ENCODE results near the gene LGALS9.
"Not testable (repeated sequence)": the region's sequence is repeated elsewhere in the genome, so short reads cannot be mapped to it uniquely, and the experiment has no call there.

LGALS9 gene

GRCh38 chr17:27629260-27629659, 1.7 kb upstream of the LGALS9 start:
- DNase-seq (ENCODE audit: low read depth, low spot score) = not testable (repeated sequence)

DNA sequence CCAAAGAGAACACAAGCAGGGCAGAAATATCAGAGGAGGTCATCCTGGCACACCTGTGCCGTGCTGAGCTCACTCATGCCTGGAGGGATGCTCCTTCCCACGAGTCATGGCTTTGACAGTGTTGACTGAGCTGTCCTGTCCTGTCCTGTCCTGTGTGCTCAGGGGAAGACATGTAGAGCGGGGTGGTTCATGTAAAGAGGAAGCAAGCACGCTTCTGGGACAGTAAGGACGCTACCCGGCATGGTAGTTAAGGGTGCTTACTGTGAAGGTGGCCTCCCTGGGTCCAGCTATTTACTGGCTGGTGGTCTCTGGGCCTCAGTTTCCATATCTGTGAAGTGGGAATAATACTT, 398 bp downstream of the LGALS9 start:
- no peak for DNase-seq (ENCODE audit: low read depth, low spot score)

GRCh38 chr17:27631897-27632725, 1.1 kb downstream of the LGALS9 start:
- DNase-seq (ENCODE audit: low read depth, low spot score) = no peak

DNA sequence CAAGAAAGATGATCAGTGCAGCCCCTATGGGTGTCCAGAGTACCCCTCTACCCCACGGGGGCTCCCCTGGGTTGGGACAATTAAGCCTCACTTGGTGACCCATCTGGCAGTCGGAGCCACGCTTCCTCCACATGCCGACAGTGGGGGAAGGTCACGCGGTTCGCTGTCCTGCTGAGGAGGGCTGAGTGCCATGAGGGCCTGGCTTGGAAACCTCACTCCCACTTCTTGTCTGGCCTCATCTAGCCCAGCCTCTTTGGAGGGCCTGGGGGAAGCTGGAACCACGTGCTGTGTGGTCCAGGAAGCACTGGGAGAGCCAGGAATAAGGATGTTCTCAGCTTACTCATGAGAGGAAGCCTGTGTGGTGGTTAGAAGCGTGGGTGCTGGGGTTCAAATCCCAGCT, 1.8 kb downstream of the LGALS9 start:
- peak; percentile 38 for DNase-seq (ENCODE audit: low read depth, low spot score)

DNA sequence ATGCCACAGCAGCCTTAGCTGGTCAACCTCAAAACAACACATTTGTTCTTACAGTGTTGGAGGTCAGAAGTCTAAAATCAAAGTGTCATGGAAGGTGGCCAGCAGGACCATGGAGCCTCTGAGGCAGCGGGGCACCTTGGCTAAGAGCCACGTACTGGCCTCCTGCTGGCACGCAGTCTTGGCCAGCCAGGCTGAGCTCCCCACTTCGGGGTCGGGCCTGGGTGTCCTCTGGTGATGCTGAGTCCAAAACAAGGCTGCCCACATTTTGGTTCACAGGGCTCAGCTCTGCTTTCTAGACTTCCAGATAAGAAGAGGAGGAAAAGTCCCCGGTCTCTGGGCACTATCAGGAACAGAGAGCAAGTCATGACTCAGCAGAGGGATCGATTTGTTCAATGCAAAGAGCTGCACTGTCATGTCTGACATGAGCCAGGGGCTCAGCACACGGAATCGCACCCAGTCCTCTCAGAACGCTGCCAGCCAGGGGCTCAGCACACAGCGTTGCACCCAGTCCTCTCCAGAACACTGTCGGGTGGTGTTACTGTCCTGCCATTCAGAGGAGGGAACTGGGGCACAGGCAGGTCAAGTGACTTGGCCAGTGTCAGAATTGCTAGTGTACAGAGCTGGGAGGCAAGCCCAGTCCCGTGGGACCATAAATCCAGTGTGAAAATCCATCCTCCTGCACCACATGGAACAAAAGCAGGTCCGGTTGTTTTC, 2.5 kb downstream of the LGALS9 start:
- DNase-seq (ENCODE audit: low read depth, low spot score) = no peak

- no peak for DNase-seq (ENCODE audit: low read depth, low spot score)
These were observed 3.0 kb downstream of the LGALS9 start for GRCh38 chr17:27634026-27634335.

DNA sequence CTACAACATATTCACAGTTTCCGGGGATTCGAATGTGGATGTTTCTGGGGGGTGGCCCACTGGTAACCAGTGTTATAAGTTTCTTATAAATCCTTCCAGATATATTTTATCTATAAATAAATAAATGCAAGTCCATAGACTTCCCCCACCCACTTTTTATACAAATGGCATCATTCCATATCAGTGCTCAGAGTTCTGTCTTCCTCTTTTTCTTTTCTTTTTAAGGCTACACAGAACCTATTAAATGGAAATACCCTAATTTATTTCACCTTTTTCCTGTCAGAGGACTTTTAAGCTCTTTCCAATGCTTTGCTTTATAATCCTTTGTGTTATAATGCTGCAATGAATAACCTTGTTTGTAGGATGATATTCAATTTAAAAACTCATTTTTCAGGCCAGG, 3.8 kb downstream of the LGALS9 start:
- DNase-seq (ENCODE audit: low read depth, low spot score) = no peak

DNA sequence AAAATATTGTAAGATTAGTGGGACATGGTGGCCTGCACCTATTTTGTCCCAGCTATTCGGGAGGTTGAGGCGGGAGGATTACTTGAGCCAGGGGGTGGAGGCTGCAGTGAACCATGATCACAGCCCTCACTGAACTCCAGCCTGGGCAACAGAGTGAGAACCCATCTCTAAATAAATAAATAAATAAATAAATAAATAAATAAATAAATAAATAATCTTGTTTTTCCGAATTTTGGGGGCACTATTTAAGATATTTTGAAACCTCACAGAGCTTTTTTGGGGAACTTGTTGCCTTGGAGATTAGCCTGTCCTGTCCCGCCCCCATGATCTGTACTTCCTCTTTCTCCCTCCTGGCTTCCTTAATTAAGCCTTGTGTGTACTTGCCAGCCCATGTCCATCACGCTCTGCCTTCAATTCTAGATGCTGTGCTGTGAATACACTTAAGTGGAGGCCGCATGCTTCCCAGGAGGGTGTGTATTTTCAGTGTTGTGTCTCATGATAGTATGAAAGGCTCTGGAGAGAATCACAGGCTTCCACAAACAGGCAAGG, 4.4 kb downstream of the LGALS9 start:
- no peak for DNase-seq (ENCODE audit: low read depth, low spot score)

DNA sequence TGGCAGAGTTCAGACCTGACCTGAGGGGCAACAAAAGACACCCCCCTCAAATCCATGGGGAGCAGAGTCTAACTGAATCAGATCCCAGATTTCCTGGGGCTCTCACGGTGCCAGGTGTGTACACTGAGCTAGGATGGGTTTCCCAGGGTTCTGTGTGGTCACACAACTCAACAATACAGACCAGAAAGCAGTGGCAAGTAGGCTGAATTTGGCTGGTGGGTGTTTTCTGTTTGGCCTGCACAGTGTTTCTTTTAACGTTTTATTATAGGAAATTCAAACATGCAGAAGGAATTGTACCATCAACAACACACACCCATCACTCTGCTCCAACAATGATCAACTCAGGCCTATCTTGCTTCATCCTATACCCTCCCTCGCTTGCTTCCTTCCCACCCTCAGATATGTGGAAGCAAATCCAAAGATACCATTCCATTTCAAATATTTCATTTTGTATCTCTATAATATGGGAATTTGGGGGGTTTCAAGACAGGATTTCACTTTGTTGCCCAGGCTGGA, 5.1 kb downstream of the LGALS9 start:
- not testable (repeated sequence) for DNase-seq (ENCODE audit: low read depth, low spot score)

DNA sequence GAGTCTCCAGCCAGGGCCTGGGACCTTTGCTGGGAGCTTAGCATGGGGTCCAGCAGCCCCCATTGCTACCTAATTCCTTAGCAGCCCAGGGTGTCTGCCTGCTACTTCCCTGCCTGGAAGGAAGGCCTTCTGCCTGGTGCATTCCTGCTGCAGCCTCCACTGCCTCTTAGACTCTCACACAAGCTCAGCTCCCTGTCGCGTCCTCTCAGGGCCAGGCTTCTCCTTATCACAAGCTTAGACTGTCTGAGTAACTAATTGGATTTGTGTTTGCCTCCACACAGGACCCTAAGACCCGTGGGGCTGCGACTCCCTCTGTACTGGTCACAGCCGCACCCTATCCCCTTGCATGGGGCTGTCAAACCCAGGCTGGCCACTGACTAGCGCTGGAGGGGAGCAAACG, 6.8 kb downstream of the LGALS9 start:
- not testable (repeated sequence) for DNase-seq (ENCODE audit: low read depth, low spot score)

DNA sequence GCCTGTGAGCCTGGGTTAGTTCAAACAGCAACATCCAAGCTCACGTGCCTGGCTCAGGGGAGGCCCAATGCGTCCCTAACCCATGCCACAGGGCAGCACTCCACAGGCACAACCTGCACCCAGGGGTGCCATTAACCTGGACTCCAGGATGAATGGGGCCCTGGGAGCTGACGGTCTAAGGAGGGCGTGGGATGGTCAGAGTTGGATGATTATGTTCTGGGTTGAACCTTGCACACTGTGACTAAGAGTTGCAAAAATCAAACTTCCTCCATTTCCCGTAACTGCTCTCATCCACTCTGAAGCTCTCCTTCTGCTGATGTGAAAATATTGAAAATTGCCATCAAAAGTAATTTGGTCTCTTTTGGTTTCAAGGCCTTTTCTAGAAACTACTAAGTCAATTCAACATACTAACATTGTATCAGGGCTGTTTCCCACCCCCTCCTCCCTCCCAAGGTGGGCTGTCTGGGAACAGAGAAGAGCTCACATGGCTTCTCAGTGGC, 7.5 kb downstream of the LGALS9 start:
- not testable (repeated sequence) for DNase-seq (ENCODE audit: low read depth, low spot score)

DNA sequence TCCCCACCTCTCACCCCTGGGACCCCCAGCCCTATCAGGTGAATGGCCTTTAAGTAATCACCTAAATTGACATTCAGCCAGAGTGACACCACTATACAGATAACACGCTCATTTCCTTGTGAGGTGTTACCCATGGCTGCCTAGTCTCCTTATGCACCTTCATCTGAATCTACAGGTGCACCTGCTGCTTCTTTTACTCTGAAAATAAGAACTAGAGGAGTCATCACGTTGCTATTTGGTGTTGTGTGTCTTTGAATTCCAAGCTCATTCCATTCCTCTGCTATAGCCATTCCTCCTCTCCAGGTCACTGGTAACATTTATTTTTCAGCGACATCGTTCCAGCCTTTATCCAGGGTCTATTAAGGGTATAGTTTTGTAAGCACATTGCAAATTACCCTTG, 9.8 kb downstream of the LGALS9 start:
- DNase-seq (ENCODE audit: low read depth, low spot score) = no peak

DNA sequence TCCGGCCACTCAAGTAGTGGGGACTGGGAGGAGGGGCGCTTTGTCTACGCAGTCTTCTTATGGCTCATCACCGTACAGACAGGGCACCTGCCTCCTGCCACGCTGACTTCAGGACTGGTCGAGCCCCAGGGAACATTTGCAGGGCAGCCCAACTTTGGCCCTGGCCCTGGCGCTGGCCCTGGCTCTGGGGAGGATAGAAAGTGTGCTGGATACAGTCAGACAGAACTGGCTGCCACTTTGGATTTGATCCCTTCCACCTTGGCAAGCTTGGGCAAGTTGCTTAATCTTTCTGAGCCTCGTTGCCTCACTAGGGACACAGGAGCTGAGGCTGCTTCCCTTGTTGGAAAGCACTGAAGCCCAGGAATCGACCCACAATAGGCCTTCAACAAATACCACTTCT, 13.6 kb downstream of the LGALS9 start:
- no peak for DNase-seq (ENCODE audit: low read depth, low spot score)

DNA sequence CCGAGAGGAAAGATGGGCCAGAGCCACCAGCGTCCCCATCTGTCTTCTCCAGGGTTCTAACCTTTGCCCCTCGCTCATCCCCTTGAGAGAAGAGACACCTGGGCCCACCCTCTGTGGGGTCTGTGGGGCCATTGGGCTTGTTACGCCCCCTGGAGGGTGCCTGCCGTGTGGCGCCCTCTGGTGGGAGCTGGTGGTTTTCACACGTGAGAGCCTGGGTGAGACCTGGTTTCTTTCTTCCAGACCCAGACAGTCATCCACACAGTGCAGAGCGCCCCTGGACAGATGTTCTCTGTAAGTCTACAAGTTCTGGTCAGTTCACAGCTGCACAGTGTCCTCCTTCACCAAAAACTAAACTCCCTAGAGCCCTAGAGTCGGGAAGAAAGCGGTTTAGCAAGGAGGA, 14.6 kb downstream of the LGALS9 start:
- DNase-seq (ENCODE audit: low read depth, low spot score) = not testable (repeated sequence)

DNA sequence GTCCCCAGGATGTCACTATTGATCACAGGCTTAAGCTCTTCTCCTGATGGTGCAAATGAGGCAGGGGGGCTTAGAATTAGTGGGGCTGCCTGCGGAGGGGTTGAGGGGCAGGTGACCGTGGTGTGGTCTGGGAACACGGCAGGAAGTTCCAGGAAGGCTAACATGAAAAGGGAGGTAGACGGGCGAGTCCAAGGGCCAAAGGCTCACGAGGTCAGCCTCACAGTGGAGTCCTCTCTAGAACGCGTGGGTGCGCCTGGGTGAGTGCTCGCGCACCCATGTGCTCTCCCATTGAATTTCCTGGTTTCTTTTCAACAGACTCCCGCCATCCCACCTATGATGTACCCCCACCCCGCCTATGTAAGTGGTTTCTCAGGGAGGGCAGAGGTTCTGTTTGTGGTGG, 15.2 kb downstream of the LGALS9 start:
- DNase-seq (ENCODE audit: low read depth, low spot score) = no peak

DNA sequence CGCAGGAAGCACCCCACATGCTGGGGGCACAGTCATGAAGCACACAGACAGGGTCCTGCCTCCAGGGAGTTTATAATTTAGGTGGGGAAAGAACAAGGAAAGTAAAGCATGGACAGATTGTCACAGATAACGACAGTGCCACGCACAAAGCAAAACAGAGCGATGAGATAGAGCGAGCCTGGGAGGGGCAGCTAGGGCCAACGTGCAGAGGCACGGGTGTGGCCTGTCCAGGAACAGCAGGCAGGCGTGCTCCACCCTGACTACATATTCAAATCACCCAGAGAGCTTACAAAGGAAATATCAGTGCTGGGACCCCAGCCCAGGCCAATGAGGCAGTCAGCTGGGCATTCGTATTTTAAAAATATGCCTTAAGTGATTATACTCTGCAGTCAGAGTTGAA, 16.8 kb downstream of the LGALS9 start:
- no peak for DNase-seq (ENCODE audit: low read depth, low spot score)

- not testable (repeated sequence) for DNase-seq (ENCODE audit: low read depth, low spot score)
These were observed 18.2 kb downstream of the LGALS9 start for GRCh38 chr17:27649111-27649571.

DNA sequence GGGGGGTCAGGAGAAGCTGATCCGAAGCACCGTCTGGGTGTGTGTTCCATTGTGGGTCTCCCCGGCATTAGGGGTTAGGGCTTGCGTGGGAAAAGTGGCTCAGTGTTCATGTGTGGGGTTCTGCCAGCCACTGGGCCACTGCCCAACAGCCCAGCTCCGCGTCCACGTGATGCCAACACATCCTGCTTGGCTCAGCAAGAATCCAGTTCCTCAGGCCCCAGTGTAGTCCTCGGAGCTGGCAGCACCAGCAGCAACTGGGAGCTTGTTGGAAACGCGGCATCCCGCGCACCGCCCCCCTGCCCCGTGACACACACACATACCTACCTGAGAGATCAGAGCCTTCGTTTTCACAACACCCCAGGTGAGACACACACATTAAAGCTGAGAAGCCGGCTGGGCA, 18.9 kb downstream of the LGALS9 start:
- no peak for DNase-seq (ENCODE audit: low read depth, low spot score)

- DNase-seq (ENCODE audit: low read depth, low spot score) = no peak
These were observed 19.8 kb downstream of the LGALS9 start for GRCh38 chr17:27650836-27651235.

DNA sequence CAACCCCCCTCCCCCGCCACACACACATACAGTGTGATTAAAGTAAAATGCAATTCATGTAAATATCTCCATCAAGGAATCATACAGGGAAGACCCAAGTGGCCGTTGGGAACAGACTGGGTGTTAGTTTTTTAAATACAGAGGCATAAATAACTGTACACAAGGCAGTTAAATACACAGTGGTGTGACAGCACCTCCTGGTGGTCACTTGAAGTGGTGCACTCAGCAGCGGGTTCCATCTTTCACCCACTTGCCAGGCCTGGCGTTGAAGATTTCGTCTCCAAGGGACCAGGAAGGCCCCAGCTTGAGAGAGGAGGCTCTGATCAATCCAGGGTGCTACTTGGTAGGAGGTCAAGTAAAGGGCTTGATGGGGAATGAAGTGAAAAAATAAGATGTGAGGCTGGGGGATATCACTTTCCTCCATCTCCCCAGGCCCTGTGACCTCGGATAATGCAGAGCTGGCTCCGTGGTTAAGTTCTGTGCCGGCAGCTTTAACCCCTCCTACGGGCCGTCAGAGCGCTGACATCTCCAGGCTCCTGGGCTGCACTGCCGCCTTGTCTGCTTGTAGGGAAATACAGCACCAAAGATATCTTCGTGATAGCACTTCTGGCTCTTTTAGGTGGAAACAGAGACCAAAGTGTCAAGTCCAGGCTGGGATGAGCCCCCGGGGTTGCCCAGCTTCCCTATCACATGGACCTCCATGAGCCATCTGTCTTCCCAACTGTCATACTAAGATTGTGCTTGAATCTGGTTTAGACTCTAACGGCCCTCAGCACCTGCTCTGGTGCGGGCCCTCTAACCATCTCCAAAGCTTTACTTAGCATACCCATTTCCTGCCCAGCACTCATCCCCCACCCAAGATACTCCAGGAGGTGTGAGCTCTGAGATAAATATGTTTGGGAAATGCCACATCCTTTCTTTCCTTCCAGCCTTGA, 20.7 kb downstream of the LGALS9 start:
- DNase-seq (ENCODE audit: low read depth, low spot score) = no peak

- DNase-seq (ENCODE audit: low read depth, low spot score) = not testable (repeated sequence)
These were observed 22.5 kb downstream of the LGALS9 start for GRCh38 chr17:27653449-27653971.
